ENCODE data around the gene CACNB2. TPM values are rescaled to one million over a fixed set of nuclear protein-coding genes. Genes with fewer than 3 reads are reported as not detected.

The CACNB2 gene
- total and polyA plus RNA-seq, 2 donors (not counting 3 experiments of a cell fraction or from before 2014, with no cell fraction given) = not detected

DNA sequence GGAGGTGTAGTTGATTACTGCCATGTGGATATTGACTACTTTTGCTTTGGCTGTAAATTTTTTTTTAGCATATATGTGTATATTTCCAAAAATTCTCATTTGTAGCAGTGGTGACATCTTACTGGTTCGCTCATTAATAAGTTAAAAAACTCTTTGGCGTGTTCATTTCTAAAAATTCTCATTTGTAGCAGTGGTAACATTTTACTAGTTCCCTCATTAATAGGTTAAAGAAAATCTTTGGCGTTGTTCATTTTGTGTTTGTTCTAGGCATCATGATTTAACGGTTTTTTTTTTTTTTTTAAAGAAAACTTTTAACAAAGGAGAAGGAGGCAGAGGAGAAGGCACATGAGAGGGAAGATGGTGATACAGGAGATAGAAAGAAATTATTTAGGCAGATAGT lies 45.9 kb upstream of the CACNB2 start:
- TF ChIP-seq CTCF (IDR thresholded peaks at IDR 0.05; ENCODE audit: extremely low read depth in 1 of 2, insufficient read depth in 1 of 2, low read depth in 1 of 2, low read length in 2 of 2) (no peak), FOS (IDR thresholded peaks at IDR 0.05; ENCODE audit: borderline replicate concordance, insufficient read depth, low read length) (no peak), POLR2AphosphoS5 (IDR thresholded peaks at IDR 0.05; ENCODE audit: insufficient read depth, low read depth, low read length) (no peak), MYC (IDR thresholded peaks at IDR 0.05; ENCODE audit: low read depth, low read length) (no peak), GATA2 (IDR thresholded peaks at IDR 0.05; ENCODE audit: insufficient read depth, insufficient read length, low read depth, low read length) (no peak), JUN (IDR thresholded peaks at IDR 0.05; ENCODE audit: borderline replicate concordance, insufficient read depth, insufficient read length, low read depth) (no peak), EZH2 (IDR thresholded peaks at IDR 0.05; ENCODE audit: borderline replicate concordance, low read depth, low read length, severe bottlenecking) (no peak), POLR2A (IDR thresholded peaks at IDR 0.05; ENCODE audit: low read depth, low read length) (no peak)
- TF ChIP-seq, protein P1, sequence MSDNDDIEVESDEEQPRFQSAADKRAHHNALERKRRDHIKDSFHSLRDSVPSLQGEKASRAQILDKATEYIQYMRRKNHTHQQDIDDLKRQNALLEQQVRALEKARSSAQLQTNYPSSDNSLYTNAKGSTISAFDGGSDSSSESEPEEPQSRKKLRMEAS (IDR thresholded peaks at IDR 0.05; ENCODE audit: insufficient read depth, insufficient read length) = no peak
- no peaks in the 10 kb centered on the region for H3K4me1 ChIP-seq (ENCODE audit: control insufficient read depth, extremely low read depth, insufficient read depth, low read length)
- H3K4me2 ChIP-seq (ENCODE audit: insufficient read depth, low read length) = no peak overlapping the region
- no peaks in the 10 kb centered on the region for H3K9me1 ChIP-seq (replicated peaks; ENCODE audit: control insufficient read depth, extremely low read depth, insufficient read depth, low read length)
- no peaks in the 10 kb centered on the region for H3K36me3 ChIP-seq (ENCODE audit: control insufficient read depth in 2 of 2, extremely low read depth in 1 of 2, insufficient read depth in 2 of 2, low read length in 2 of 2)
- H2AFZ ChIP-seq (ENCODE audit: low read depth, low read length) = no peak overlapping the region
- no peak overlapping the region for H3K9ac ChIP-seq (replicated peaks; ENCODE audit: extremely low read depth, insufficient read depth, low read length)
- CTCF ChIA-PET = no interaction called here
- FAIRE-seq (no peak), DNase-seq (ENCODE audit: low read depth, low spot score) (no peak)
- BruUV-seq (replicated peaks) = no TSS peak
- intact Hi-C loops (cut with micrococcal nuclease) (no loop called here), dilution Hi-C loops (cut with MboI; ENCODE audit: extremely low pct_ligation_motif_present, low sequenced_read_pairs) (no loop called here)
- no peaks in the 10 kb centered on the region for H3K79me2 ChIP-seq (ENCODE audit: control insufficient read depth, insufficient read depth, low read length)
- POLR2A ChIA-PET = no interaction called here
- no peaks in the 10 kb centered on the region for H3K9me3 ChIP-seq (replicated peaks; ENCODE audit: control insufficient read depth, insufficient read depth, low read length)
- H3K27ac ChIP-seq (ENCODE audit: insufficient read depth, low read depth, low read length) = no peak overlapping the region
- H3K27me3 ChIP-seq (ENCODE audit: control insufficient read depth in 2 of 2, insufficient read depth in 2 of 2, low read length in 2 of 2) = no peaks in the 10 kb centered on the region
- no peaks in the 10 kb centered on the region for H4K20me1 ChIP-seq (replicated peaks; ENCODE audit: control insufficient read depth, extremely low read depth, insufficient read depth, low read length)
- no peak overlapping the region for H3K4me3 ChIP-seq (replicated peaks in 1 of 3; ENCODE audit: insufficient read depth in 1 of 3, low read depth in 1 of 3, low read length in 3 of 3)

All from endothelial cell of umbilical vein (primary cell).